ENCODE data around the gene PURB.
"Not testable (repeated sequence)": the region's sequence is repeated elsewhere in the genome, so short reads cannot be mapped to it uniquely, and the experiment has no call there.

PURB gene

DNA sequence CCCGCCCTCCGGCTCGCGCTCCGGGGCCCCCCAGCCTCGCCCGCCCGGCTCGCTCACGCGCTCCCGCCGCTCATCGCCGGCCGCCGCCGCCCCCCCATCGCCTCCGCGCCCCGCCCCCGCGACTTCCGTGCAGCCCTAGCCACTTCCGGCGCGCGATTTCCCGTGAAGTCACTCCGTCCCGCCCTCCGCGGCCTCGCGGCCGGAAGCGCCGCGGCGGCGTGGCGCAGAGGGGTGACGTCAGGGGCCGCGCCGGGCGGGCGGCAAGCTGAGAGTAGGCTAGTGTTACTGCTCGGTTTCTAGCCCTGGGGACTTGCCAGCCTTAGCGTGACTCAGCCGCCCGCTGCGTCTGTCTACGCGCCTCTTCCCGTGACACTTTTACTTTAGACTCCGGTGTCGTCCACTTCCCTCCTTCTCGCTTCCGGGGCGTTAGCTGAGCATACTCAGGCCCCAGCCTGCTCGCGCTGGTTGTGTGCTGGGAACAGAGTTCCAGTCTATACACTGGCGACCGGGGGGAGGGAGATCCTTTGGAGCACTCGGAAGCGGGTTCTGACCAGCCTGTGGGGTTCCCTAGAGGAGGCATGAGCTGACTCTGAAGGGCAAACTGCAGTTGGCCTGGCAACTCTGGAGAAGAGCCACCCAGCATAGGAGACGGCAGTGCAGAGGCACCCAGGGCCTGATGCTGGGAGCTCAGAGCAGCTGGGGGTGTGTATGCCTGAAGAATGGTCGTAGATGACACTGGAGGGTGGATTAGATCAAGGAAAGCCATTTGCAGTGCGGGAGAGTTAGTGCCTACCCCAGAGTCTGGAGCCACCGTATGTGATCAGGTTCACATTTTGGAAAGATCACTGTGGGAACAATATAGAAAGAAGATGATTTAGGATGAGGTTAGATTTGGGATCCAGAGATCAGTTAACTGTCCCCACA, at the start of gene PURB:
TSS of gene PURB (minus strand) at position 137 of the 924 bp plus-strand sequence. CDS start 182 bp downstream, outside the sequence.
- DNase-seq: peak; percentile 84 to 99 (median 95)
- intact Hi-C loops (cut with DNase I): loop anchor here (10.0 kb wide), 1 partner anchor 99 kb away; no protein-coding TSS in a partner anchor

DNA sequence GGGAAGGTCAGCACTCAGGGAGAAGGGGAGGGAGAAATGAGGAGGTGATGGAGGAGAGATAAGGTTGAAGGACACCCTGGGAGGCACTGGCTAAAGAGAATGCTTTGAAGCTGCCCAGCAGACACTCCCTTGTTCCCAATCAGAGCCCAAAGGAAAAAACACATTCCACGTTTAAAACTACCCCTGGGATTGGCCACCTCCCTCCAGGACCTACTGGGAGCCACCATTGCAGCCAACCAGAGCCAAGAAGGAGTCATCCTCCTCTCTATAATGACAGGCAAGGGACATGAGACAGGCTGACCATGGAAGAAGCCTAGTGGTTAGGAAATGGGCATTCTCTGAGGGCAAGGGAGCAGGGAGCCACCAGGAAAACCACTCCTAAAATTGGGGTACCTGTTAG, 49.7 kb upstream of the PURB start:
- DNase-seq: no peak
- intact Hi-C loops (cut with DNase I): no loop called here

DNA sequence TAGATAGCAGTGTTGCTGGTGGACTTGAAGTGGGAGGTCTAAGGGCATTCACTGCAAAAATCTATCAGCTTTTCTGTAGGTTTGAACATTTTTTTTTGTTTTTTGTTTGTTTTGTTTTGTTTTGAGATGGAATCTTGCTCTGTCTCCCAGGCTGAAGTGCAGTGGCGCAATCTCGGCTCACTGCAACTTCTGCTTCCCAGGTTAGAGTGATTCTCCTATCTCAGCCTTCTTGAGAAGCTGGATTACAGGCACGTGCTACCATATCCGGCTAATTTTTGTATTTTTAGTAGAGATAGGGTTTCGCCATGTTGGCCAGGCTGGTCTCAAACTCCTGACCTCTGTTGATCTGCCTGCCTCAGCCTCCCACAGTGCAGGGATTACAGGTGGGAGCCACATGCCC, 49.2 kb upstream of the PURB start:
- intact Hi-C loops (cut with DNase I): not testable (repeated sequence)
- peak in 1 of 42 donors; percentile 25 for DNase-seq

DNA sequence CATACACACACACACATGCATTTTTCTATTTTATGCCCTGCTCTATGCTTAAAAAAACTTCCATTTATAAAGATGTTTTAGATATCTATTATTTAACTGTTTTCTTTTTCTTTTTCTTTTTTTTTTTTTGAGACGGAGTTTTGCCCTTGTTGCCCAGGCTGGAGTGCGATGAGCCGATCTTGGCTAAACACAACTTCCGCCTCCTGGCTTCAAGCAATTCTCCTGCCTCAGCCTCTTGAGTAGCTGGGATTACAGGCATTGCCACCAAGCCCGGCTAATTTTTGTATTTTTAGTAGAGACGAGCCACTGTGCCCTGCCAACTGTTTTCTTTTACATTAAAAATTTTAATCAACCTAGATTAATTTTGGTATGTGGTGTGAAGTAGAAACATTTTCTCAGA, 45.6 kb upstream of the PURB start:
- intact Hi-C loops (cut with DNase I): no loop called here
- DNase-seq: peak in 1 of 42 donors; percentile 14

DNA sequence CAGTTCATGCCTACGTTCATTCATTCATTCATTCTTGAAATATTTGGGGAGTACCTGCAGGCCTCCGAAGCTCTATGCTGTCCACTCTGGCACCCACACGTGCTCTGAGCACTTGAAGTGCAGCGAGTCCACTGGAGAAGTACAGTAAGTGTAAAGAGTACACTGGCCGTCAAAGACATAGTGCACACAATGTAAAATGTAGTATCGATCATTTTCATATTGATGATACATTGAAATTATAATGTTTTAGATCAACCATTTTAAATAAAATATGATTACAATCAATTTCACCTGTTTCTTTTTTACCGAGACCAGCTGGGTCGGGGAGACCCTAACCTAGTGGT, 37.0 kb upstream of the PURB start:
- intact Hi-C loops (cut with DNase I): no loop called here
- DNase-seq: no peak

DNA sequence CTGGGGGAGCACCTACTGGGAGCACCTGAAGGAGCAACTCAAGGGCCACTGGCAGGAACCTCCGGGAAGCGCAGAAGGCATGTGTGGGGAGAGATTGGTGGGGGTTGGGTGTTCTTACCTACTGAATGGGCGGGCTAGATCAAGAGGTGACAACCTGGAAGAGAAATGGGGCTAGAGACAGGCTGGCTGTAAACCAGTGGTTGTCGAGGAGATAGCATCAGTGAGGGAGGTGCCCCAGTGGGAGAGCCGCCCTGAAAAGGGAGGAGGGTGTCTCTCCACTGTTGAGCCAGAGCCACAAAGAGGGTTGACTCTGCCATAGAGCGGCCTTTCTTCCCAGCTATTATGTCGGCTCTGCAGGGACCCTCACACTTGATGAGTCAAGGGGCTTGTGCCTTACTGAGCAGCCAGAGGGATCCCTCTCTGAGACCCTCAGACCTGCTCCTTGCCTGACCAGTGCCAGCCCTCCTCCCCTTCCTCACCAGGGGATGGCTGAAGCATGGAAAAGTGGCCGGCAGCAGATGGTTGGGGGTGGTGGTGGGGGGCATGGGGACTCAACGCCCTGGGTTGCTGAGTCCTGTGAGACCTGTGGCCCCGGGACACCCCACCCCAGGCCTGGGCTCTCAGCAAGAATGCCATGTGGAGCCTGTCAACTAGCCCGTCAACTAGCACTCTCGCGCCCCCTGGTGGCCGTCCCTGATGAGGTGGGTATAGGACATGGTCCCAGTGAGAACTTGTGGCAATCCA, 36.4 kb upstream of the PURB start:
- intact Hi-C loops (cut with DNase I): no loop called here

DNA sequence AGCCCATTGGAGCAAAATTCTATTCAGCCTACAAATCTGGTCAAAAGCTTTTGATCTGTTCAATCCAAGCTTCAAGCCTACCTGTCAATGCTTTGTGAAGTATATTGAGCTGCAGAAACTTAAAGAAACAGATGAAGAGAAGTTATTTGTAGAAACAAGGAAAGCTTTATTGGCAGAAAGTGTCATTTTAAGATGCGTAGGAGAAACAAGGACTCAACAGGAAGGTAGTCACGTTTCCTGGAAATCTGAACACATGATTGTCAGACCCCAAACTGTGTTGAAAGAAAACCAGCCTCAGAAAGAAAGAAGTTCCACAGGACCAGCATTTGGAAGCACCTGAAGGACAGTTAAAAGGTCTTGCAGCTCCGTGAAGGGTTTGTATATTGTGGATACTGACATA, 34.8 kb upstream of the PURB start:
- DNase-seq: no peak
- intact Hi-C loops (cut with DNase I): no loop called here

More for the DNA sequence above, 36.4 kb upstream of the PURB start:
- DNase-seq: peak; percentile 77 to 99 (median 94)

DNA sequence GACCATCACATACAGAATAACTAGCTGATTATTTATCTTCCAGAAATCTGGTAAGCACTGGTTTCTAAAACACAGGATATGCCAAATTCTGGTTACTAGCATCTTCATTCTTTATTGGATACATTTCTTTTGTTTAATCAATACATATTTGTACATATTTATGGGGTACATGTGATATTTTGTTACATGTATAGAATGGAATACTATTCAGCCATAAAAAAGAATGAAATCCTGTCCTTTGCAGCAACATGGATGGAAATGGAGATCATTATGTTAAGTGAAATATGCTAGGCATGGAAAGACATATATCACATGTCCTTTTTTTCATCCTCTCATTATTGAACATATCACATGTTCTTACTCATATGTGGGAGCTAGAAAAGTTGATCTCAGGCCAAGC, 32.7 kb upstream of the PURB start:
- no peak for DNase-seq
- intact Hi-C loops (cut with DNase I): no loop called here

DNA sequence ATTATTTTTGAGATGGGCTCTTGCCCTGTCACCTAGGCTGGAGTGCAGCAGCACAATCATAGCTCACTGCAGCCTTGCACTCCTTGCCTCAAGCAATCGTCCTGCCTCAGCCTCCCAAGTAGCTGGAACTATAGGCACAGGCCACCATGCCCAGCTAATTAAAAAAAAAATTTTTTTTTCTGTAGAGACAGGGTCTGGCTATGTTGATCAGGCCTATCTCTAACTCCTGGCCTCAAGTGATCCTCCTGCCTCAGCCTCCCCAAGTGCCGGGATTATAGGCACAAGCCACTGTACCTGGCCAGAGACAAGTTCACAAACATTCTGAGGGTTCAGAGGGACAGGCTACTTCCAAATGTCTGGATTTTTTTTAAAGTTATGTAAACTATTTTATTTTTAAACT, 32.1 kb upstream of the PURB start:
- intact Hi-C loops (cut with DNase I): no loop called here
- no peak for DNase-seq

DNA sequence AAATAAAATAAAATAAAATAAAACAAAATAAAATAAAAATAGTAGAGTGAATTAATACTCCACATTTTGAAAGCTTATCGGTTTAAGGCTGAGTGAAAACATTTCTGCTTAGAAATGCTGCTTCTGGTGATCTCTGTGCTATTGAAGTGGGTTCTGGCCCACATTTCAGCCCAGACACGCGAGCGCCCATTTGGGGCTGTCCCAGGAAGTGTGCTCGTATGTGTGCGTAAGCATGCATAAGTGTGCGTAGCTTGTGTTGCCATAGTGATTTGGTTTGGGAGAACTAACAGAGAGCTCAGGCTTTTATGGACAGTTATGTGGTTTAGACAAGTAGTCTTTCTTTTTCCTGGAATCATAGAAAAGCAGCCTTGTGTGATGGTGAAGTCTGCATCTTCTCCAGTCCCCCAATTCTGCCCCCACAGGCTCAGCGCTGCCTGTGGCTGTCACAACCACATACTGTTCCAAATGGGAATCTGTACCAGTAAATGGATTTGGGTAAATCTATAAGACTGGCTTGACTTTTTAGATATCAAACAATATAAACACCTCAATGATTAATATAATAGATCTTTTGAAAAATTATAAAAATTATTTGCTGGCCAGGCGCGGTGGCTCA, 29.8 kb upstream of the PURB start:
- intact Hi-C loops (cut with DNase I): no loop called here
- peak in 8 of 42 donors; percentile 9 to 48 (median 26) for DNase-seq

DNA sequence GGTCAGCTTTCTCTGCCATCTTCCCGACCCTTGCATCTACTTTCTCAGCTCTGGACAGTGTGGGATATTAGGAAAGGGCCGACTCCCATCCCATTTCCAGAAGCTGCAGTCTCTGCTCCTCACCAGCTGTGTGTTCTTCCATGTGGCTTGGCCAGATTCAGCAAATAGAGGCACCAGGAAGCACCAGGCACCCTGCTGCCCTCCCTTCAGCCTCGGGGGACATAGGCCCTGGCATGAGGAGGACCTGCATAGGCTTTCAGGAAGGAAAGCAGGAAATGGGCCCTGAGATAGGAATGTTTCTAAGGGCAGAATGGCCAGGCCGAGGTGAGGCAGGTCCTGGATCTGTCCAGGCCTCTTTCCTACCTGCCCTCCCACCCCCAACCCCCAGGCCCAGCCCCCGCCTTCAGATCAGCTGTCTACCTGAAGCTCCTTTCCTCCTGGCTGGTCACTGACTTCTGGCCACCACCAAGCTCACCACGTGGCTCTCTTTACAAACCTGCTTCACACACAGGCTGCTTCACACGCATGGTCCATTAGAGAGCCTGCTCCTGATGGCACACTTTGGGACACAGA, 27.5 kb upstream of the PURB start:
- peak in 1 of 42 donors; percentile 2 for DNase-seq
- intact Hi-C loops (cut with DNase I): no loop called here

DNA sequence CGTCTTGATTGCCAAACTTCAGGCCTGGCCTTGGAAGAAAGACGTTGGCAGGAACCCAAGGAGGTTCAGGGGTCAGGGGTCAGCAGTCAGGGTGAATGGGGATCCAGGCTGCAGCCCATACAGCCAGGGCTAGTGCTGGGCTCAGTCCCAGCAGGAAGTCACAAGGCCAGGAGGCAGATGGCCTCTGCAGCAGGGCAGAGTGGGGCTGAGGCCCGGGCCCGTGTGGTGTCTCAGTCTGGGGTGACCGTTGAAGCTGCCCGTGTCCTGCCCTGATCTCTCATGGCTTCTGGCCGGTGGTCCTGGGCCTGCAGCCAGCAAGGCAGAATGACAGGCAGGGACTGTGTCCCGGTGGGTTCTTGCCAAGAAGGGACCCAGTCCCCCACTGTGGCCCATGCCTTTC, 26.6 kb upstream of the PURB start:
- DNase-seq: peak in 12 of 42 donors; percentile 7 to 64 (median 20)
- intact Hi-C loops (cut with DNase I): no loop called here

DNA sequence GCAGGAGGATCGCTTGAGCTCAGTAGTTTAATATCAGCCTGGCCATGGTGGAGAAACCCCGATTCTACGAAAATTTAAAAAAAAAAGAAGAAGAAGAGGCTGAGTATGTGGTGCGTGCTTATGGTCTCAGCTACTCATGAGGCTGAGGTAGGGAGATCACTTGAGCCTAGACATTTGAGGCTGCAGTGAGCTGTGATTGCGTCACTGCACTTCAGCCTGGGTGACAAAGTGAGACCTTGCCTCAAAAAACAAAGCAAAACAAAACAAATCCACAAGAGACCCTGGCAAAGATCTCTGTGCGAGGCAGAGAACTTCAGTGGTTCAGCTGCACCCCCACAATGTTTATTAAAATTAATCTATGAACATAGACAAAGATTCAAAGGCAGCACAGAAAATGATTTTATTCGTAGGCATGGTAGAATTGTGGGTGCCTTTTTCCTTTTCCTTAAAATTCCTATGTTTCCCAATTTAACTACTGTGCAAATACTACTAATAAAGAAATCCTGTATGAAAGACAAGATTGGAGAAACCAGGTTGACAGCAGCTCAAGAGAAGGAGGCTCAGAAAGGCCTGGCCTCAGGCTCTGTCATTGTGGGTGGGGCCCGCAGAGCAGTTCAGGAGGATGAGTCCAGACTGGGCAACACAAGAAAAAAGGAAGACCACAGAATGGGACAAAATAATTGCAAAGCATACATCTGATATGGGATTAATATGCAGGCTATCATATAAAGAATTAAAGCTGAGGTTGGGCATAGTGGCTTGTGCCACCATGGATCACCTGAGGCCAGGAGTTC, 24.5 kb upstream of the PURB start:
- intact Hi-C loops (cut with DNase I): no loop called here
- no peak for DNase-seq

DNA sequence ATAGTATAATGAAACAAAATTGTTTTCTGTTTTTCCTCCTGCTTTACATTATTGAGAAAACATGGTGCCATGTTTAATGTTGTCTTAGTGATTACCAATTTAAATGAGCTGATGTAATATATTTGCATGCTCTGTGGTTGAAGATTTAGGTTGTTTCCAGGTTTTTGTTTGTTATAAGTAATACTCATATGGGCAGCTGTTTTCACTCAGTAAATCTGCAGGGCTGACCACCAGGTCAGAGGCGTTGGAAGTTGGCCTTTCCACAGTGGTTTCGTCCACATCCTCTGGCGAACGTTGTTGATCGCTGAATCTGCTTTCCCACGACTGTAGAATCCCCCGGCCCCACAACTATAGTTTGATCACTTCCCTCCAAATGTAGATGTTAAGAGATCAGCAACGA, 21.6 kb upstream of the PURB start:
- no peak for DNase-seq
- intact Hi-C loops (cut with DNase I): no loop called here

DNA sequence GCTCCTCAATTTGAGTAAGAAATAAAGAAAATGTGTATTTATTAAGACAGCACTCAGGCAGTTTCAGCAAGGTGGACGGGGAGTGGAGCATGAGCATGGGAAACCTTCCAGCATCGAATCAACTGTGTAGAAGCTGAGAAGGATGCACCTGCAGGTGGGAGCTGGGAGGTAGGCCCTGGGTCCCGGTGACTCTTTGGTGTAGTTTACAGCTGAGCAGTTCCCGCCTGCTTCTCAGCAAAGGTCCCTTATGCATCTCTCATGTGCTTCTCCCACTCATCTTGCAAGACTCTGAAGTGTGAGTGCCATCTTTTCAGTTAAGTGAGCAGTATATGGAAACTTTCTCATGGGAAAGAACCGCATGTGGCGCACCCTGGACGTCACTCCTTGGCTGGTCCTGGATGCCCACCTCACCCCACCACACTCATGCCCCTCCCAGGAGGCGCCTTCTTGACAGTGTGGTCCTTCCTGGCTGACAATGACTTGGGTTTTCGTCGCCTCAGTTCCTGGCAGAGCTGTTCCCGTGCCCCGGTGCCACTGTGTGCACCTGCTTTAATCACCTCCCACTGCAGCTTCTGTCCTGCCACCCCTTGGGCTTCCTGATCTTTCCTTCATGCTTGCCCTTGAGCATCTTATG, 19.8 kb upstream of the PURB start:
- intact Hi-C loops (cut with DNase I): no loop called here
- DNase-seq: no peak

DNA sequence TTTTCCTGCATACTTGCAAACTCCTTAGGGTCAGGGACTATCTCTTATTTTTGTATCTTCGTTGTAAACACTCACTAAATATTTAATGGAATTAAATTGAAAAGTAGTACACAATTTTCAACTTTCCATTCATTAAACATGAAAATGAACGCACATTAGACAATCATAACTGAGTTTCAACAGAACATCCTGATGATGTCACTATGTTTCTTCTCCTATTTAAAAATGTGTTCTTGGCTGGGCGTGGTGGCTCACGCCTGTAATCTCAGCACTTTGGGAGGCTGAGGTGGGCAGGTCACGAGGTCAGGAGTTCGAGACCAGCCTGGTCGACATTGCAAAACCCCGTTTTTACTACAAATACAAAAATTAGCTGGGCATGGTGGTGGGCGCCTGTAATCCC, 14.1 kb upstream of the PURB start:
- intact Hi-C loops (cut with DNase I): no loop called here
- no peak for DNase-seq

DNA sequence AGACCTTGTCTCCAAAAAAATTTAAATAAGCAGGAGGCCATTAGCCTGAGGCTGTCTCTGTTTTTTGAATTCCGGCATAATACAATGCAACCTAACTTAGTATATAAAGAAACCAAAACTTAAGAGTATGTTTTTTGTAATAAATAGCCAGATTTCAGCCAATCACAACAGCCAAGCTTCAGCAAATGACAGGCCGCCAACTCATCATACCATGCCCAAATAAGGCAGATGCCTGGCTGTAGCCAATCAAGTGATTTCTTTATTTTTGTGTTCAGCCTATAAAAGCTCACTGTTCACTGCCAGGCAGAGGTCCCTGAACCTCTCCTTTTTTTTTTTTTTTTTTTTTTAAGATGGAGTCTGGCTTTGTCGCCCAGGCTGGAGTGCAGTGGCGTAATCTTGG, 12.7 kb upstream of the PURB start:
- DNase-seq: no peak
- intact Hi-C loops (cut with DNase I): no loop called here

DNA sequence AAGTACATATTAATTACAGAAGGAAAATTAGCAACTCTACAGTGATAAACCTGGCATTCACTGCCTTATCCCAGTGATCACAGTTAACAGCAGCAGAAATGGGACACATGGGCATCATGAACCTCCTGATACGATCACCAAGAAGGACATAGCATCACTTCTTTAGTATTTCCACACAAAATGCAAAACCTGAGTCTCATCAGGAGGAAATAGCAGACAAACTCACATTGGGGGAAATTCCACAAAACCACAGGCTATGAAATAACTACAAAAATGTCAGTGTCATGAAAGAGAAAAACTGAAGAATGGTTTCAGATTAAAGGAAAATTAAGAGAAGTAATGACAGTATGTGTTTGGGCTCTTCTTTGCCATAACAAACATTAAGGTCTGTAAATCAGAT, 12.0 kb upstream of the PURB start:
- no peak for DNase-seq
- intact Hi-C loops (cut with DNase I): no loop called here
